NCI-H2227 (cell line): Measurements from ENCODE around the gene SP110.
"Not testable (repeated sequence)": the region's sequence is repeated elsewhere in the genome, so short reads cannot be mapped to it uniquely, and the experiment has no call there.

Experiments
- DNase-seq: peaks from one replicate; lab custom pipeline; 2025; ENCODE audit not compliant: unreplicated experiment; lab: John Stamatoyannopoulos, UW

SP110 gene

DNA sequence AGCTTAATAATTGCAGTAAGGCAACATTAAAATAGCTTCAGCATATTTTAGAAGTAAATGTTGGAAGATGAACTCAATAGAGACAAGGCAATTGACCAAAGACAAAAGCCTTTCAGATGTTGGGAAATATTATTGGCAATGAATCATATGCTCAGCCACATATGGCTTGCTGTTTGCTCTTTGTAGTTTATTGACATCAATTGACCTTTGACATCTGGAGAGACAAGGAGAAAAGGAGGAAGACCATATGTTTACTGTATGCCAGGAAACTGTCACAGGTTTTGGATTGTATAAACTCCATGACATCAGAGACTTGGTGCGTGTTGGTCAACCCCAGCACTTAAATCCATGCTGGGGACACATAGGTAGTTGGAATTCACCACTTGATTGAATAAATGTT, 90.4 kb downstream of the SP110 start:
- DNase-seq = no peak

GRCh38 chr2:230128623-230129342, 91.0 kb downstream of the SP110 start:
- DNase-seq = no peak

DNA sequence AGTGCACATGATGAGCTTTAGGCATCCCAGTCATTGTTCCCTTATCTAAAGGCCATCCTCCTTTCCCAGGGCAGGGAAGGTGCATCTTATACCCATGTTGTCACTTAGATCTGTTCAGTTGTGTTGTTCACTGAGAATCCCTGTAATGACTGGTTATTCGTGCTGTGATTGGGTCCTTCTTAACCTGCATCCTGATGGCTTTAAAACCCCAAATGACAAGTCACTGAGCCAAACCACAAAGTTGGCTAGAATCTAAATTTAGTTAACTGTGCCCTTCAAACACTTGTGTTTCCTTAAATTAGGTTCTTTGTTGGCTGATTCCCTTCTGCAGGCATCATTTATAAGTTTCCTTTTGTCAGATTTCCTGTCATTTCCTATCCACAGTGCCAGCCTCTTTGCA, 92.6 kb downstream of the SP110 start:
- no peak for DNase-seq

DNA sequence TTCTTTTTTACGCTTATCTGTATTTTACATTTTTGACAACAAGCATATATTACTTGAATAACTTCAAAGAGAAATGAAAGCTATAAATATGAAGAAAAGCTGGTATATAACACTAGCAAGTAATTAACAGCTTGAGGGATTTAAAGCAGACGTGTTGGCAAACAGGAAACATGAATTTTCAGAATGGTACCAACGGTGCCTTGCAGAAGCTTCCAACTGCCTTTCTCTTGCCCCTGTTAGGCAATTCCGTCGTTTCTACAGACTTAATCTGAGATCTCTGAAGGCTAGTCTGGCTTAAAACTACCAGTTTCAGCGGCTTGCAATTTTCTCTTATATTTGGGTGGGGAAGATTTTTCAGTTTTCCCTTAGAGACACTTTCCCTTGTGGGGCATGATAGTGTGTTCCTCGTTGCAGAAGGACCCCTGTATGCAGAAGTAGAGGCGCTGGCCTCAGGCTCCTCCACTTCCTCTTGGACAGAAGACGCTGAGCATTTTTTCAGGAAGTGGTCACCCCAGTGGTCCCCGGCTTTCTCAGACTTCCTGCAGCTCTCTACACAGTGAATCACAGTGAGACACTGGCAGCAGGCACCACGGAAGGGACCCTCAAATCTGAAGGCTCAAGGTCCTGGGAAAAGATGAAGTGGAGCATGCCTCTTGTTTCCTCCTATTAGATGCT, 94.9 kb downstream of the SP110 start:
- DNase-seq = no peak

DNA sequence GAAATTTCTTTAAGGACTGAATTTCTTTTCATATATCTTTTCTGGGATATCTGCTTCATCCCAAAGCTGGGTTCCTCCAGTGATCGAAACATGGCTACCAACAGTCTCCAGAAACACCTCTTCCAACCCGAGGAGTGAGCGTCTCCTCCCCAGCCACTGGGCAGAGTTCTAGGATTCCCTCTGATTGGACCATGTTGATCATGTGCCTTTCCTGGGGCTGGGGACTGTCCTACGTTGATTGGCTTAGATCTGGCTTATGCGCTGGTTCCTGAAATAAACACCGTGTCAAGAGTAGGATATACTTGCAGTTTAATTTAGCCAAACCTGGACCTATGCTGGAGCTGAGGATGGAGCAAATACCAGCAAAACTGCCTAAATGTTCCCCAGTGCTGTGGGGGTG, 95.5 kb downstream of the SP110 start:
- DNase-seq = peak; percentile 39

GRCh38 chr2:230120376-230120775, 99.4 kb downstream of the SP110 start:
- not testable (repeated sequence) for DNase-seq

- not testable (repeated sequence) for DNase-seq
These were observed 100.0 kb downstream of the SP110 start for GRCh38 chr2:230119827-230120226.
